Measurements from ENCODE around the gene SLC25A18.
A peak's percentile ranks its signal among the peaks of the same experiment; 100 is the strongest.

The SLC25A18 gene

DNA sequence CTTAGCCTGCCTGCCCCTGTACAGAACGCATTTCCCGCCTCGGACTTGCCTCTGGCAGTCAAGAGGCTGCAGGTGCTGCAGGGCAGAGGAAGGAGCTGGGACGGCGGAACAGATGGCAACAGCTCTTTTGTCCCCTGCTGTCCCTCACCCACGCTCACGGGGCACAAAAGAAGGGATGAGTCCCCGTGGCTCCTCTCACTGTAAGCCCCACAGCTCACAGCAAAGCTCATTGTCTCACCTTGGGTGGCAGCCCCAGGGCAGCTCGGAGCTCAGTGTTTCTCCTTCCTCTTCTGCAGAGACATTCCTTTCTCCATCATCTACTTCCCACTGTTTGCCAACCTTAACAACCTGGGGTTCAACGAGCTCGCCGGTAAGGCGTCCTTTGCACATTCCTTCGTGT lies 24.3 kb downstream of the SLC25A18 start:
- TF ChIP-seq POLR2A (IDR thresholded peaks at IDR 0.05; ENCODE audit: low read depth, low read length) (no peak), TAF1 (IDR thresholded peaks at IDR 0.05; ENCODE audit: borderline replicate concordance, low read depth, low read length) (no peak), POLR2AphosphoS5 (IDR thresholded peaks at IDR 0.05; ENCODE audit: low read depth, low read length) (no peak)
- no peak for DNase-seq (ENCODE audit: insufficient read length)
- FAIRE-seq = no peak

DNA sequence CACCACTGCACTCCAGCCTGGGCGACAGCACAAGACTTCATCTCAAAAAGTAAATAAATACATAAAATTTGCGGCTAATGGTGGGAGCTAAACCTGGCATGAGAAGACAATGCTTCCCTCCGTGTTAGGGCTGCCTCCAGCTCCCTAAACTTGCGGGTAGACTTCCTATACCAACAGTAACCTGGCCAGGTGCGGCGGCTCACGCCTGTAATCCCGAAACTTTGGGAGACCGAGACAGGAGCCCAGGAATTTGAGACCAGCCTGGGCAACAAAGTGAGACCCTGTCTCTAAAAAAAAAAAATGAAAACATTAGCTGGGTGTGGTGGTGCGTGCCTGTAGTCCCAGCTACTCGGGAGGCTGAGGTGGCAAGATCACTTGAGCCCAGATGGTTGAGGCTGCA lies 25.3 kb downstream of the SLC25A18 start:
- FAIRE-seq = no peak
- TF ChIP-seq POLR2A (IDR thresholded peaks at IDR 0.05; ENCODE audit: low read depth, low read length) (no peak), POLR2AphosphoS5 (IDR thresholded peaks at IDR 0.05; ENCODE audit: low read depth, low read length) (no peak), TAF1 (IDR thresholded peaks at IDR 0.05; ENCODE audit: borderline replicate concordance, low read depth, low read length) (no peak)

DNA sequence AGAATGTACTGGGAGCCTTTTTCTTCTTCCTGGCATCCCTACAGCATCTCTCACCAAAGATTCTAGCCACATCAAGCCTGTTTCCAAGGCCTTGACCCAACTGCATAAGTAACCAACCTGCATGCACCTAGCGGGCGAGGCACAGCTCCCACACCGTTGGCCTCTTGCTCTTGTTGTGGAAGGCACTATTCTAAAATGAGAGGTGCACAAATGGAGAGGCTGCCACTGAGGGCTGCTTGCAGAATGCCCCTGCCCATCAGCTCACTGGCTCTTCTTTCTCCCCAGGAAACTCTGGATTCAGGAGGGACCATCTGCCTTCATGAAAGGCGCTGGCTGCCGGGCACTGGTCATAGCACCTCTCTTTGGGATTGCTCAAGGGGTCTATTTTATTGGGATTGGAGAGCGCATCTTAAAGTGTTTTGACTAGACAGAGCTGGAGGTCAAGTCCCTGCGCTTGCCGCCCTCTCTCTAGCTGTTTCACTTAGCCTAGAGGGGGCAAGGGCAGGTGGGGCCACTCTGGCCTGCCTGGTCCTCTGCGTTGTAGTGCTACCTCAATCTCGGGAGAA lies 26.6 kb downstream of the SLC25A18 start:
- TF ChIP-seq POLR2A (IDR thresholded peaks at IDR 0.05; ENCODE audit: low read depth, low read length) = 0 out of 2 replicates have a peak, but pooled peaks have one; percentile 23
- no peak for TF ChIP-seq TAF1 (IDR thresholded peaks at IDR 0.05; ENCODE audit: borderline replicate concordance, low read depth, low read length)
- no peak for TF ChIP-seq POLR2AphosphoS5 (IDR thresholded peaks at IDR 0.05; ENCODE audit: low read depth, low read length)
- DNase-seq (ENCODE audit: insufficient read length) = no peak
- no peak for FAIRE-seq

More for the DNA sequence above, 25.3 kb downstream of the SLC25A18 start:
- no peak for DNase-seq (ENCODE audit: insufficient read length)

DNA sequence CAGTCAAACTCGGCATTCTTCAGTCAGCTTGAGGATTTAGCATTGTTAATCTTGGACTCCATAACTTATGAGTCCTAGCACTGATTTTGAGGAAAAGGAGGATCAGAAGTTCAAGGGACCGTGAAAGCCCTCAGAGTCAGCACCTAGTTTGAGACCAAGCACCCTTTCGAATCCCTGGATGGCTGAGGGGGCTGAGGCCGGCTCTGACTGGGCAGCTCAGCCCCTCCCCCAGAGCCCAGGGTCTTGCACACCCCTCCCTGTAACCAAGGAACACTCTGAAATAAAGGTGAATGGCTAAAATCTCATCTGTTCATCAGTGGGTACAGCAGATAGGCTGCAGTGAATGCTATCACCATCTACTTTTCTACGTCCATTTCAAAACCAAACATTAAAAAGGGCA lies 27.3 kb downstream of the SLC25A18 start:
- DNase-seq (ENCODE audit: insufficient read length) = no peak
- no peak for FAIRE-seq
- no peak for TF ChIP-seq TAF1 (IDR thresholded peaks at IDR 0.05; ENCODE audit: borderline replicate concordance, low read depth, low read length)
- TF ChIP-seq POLR2AphosphoS5 (IDR thresholded peaks at IDR 0.05; ENCODE audit: low read depth, low read length) = no peak
- TF ChIP-seq POLR2A (IDR thresholded peaks at IDR 0.05; ENCODE audit: low read depth, low read length) = no peak

DNA sequence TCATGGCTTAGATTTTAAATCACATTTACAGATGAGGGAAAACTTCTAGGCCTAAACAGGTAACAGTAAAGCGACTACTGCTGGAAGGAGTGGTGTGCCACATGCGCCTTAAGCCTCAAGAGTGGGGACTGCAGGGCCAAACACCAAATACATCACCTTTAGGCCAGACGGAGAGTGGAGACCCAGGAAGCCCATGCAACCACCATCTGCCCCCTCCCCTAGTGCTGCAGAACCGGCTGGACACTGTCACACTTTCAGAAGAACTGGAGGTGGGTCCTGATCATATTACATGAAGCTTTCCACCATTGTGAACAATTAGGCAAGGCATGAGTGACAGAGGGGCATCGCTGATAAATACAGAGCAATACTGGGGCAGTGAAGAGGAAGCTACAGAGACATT lies 28.9 kb downstream of the SLC25A18 start:
- no peak for TF ChIP-seq POLR2AphosphoS5 (IDR thresholded peaks at IDR 0.05; ENCODE audit: low read depth, low read length)
- TF ChIP-seq POLR2A (IDR thresholded peaks at IDR 0.05; ENCODE audit: low read depth, low read length) = no peak
- DNase-seq (ENCODE audit: insufficient read length) (no peak), FAIRE-seq (no peak)

DNA sequence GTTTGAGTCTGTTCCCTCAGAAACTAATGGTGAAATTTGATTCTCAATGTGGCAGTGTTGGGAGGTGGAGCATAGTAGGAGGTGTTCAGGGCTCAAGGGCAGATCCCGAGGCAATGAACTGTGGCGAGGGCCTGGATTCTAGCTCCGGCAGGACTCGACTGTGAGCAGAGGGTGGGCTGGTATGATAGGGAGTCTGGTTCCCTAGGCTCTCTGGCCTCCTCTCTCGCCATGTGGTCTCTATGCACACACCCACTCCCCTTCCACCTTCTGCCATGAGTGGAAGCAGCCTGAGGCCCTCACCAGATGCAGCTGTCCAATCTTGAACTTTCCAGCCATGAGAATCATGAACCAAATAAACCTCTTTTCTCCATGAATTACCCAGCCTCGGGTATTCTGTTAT lies 32.9 kb downstream of the SLC25A18 start:
- TF ChIP-seq POLR2A (IDR thresholded peaks at IDR 0.05; ENCODE audit: low read depth, low read length) (no peak), TAF1 (IDR thresholded peaks at IDR 0.05; ENCODE audit: borderline replicate concordance, low read depth, low read length) (no peak), POLR2AphosphoS5 (IDR thresholded peaks at IDR 0.05; ENCODE audit: low read depth, low read length) (no peak)
- DNase-seq (ENCODE audit: insufficient read length) (no peak), FAIRE-seq (no peak)

DNA sequence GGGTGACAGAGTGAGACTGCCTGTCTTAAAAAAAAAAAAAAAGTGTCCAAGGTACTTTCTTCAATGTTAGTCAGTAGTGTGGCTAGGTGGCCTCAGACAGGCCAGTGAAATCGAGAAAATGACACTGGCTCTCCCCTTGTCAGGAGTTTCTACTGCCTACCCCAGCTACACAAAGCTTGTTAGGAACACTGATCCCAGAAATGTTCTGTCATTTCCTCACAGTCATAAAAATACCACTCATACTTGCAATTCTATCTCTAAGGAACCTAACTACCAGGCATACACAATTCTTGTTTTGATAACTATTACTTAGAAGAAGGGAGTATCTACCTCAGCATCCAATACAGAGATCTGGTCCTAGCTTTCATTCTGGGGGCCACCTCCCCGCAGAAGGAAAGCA lies 33.9 kb downstream of the SLC25A18 start:
- FAIRE-seq = no peak
- no peak for DNase-seq (ENCODE audit: insufficient read length)
- no peak for TF ChIP-seq TAF1 (IDR thresholded peaks at IDR 0.05; ENCODE audit: borderline replicate concordance, low read depth, low read length)
- TF ChIP-seq POLR2AphosphoS5 (IDR thresholded peaks at IDR 0.05; ENCODE audit: low read depth, low read length) = no peak
- TF ChIP-seq POLR2A (IDR thresholded peaks at IDR 0.05; ENCODE audit: low read depth, low read length) = no peak

DNA sequence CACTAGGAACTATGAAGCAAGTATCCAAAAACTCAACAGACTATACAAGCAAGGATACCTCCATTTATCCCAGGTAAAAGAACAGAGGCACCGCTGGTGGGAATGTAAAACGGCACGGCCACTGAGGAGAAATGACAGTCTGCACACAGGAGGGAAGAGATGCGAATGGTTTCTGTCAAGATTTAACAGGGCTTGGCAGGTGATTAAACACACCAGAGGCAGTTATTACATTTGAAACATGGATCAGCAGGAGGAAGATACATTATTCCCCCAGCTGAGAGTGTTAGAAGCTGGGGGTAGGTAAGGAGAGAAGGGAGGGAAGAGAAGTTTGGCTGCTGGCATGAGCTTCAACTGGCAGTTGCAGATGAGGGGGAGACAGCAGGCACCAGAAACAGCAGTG lies 35.0 kb downstream of the SLC25A18 start:
- no peak for TF ChIP-seq POLR2AphosphoS5 (IDR thresholded peaks at IDR 0.05; ENCODE audit: low read depth, low read length)
- no peak for TF ChIP-seq POLR2A (IDR thresholded peaks at IDR 0.05; ENCODE audit: low read depth, low read length)
- TF ChIP-seq TAF1 (IDR thresholded peaks at IDR 0.05; ENCODE audit: borderline replicate concordance, low read depth, low read length) = no peak
- no peak for FAIRE-seq

DNA sequence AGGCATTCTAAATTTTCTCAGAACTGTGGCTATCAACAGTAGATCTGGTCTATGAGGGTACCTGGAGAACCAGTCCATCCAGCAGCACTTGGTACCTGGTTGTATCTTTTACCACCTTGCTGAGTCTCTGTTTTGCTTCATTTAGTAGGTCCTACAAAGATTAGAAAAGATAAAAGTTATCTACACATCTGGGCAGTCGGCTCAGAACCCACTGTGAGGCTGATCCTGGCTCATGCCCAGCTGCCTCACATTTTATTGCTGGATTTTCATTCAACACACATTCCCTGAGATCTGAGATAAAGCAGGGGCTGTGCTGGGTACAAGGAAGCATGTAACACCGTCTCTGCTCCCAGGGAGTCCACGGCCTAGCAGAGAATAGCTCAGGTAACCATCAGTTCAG lies 37.7 kb downstream of the SLC25A18 start:
- no peak for TF ChIP-seq POLR2AphosphoS5 (IDR thresholded peaks at IDR 0.05; ENCODE audit: low read depth, low read length)
- TF ChIP-seq POLR2A (IDR thresholded peaks at IDR 0.05; ENCODE audit: low read depth, low read length) = no peak
- TF ChIP-seq TAF1 (IDR thresholded peaks at IDR 0.05; ENCODE audit: borderline replicate concordance, low read depth, low read length) = no peak
- no peak for DNase-seq (ENCODE audit: insufficient read length)
- FAIRE-seq = no peak

More for the DNA sequence above, 35.0 kb downstream of the SLC25A18 start:
- DNase-seq (ENCODE audit: insufficient read length) = no peak

DNA sequence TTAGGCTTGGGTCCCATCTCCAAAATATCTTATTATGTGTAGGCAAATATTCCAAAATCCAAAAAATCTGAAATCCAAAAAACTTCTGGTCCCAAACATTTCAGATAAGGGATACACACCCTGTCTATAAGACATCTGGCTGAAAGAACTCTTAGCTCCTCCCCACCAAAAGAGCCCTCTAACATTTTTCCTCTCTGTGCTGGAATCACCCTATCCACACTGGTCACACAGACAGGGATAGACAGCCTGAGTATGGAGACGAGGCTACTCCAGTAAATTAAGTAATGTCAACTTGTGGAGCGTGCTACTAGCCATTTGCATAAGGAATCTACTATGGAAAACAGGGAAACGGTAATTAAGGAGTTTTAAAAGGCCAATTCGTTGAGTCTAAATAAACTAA lies 40.4 kb downstream of the SLC25A18 start:
- TF ChIP-seq TAF1 (IDR thresholded peaks at IDR 0.05; ENCODE audit: borderline replicate concordance, low read depth, low read length) (no peak), POLR2A (IDR thresholded peaks at IDR 0.05; ENCODE audit: low read depth, low read length) (no peak), POLR2AphosphoS5 (IDR thresholded peaks at IDR 0.05; ENCODE audit: low read depth, low read length) (no peak)
- FAIRE-seq = no peak

DNA sequence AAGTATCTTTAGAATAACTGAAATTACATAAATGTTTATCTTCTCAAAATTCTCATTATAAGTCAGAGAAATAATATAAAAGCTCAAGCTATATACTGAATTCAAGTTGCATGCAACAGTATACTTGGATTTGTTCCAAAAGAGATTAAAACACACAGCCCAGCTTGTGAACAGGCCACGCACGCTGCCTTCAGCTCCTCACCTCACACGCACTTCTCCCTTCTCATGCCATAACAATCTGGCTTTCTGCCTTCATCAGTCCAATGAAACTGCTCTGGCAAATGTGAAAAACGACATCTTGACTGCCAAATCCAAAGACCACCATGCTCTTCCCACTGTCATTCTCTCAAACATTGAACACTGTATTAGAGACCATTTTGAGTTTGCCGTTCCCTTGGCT lies 43.2 kb downstream of the SLC25A18 start:
- FAIRE-seq (no peak), DNase-seq (ENCODE audit: insufficient read length) (no peak)
- no peak for TF ChIP-seq TAF1 (IDR thresholded peaks at IDR 0.05; ENCODE audit: borderline replicate concordance, low read depth, low read length)

More for the DNA sequence above, 40.4 kb downstream of the SLC25A18 start:
- no peak for DNase-seq (ENCODE audit: insufficient read length)

DNA sequence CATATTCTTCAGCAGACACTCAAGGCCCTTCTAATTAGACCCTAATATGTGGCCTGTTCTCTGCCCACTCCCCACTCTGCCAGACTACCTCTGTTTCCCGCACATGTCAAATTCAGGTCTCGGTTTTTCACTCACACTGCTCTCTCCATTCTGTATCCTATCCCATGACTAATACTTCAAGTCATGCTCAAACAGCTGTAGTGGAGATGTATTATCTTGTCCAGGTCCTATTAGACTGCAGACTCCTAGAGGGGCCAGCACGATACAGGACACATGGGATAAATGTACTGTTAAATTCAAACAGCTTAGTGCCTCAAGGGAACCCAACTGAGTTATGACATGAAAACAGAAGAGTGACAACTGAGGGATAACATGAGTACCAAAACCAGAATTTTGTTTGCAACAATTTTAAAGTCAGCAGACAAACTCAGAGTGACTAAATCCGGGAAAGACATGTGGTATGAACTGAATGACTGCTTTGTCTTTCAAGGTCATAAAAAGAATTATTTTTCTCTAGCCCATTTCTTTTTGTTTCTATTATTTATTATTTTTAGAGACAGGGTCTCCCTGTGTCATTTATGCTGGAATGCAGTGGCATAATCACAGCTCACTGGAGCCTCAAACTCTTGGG lies 44.7 kb downstream of the SLC25A18 start:
- DNase-seq (ENCODE audit: insufficient read length) = no peak
- peak; percentile 9 for FAIRE-seq
- TF ChIP-seq POLR2AphosphoS5 (IDR thresholded peaks at IDR 0.05; ENCODE audit: low read depth, low read length) (no peak), POLR2A (IDR thresholded peaks at IDR 0.05; ENCODE audit: low read depth, low read length) (no peak), TAF1 (IDR thresholded peaks at IDR 0.05; ENCODE audit: borderline replicate concordance, low read depth, low read length) (no peak)

Measured in GM12892 (cell line).